Measurements from ENCODE around the gene ZNF175.

ZNF175 gene

GRCh38 chr19:51550848-51551672, 20.0 kb upstream of the ZNF175 start:
- DNase-seq = no peak

- no peak for DNase-seq
Measured at GRCh38 chr19:51551673-51552432, 19.2 kb upstream of the ZNF175 start.

- DNase-seq = no peak
Measured at GRCh38 chr19:51552608-51552995, 18.5 kb upstream of the ZNF175 start.

GRCh38 chr19:51552996-51553725, 17.9 kb upstream of the ZNF175 start:
- DNase-seq = no peak

GRCh38 chr19:51559240-51559639, 11.8 kb upstream of the ZNF175 start:
- DNase-seq = no peak

GRCh38 chr19:51560339-51560738, 10.7 kb upstream of the ZNF175 start:
- no peak for DNase-seq

GRCh38 chr19:51564791-51565190, 6.3 kb upstream of the ZNF175 start:
- DNase-seq = no peak

- no peak for DNase-seq
Measured at GRCh38 chr19:51565583-51565982, 5.5 kb upstream of the ZNF175 start.

GRCh38 chr19:51566489-51567100, 4.5 kb upstream of the ZNF175 start:
- no peak for DNase-seq

- no peak for DNase-seq
Measured at GRCh38 chr19:51567583-51567982, 3.5 kb upstream of the ZNF175 start.

GRCh38 chr19:51568456-51568855, 2.6 kb upstream of the ZNF175 start:
- DNase-seq = no peak

- DNase-seq = no peak
Measured at GRCh38 chr19:51571599-51571998, 516 bp downstream of the ZNF175 start.

- DNase-seq = no peak
Measured at GRCh38 chr19:51572410-51572809, 1.3 kb downstream of the ZNF175 start.

- DNase-seq = no peak
Measured at GRCh38 chr19:51572908-51573307, 1.8 kb downstream of the ZNF175 start.

GRCh38 chr19:51573331-51573730, 2.2 kb downstream of the ZNF175 start:
- DNase-seq = no peak

- DNase-seq = no peak
Measured at GRCh38 chr19:51576850-51577249, 5.8 kb downstream of the ZNF175 start.

- DNase-seq = no peak
Measured at GRCh38 chr19:51586103-51586728, 15.1 kb downstream of the ZNF175 start.

GRCh38 chr19:51586799-51587198, 15.7 kb downstream of the ZNF175 start:
- DNase-seq = no peak

GRCh38 chr19:51587264-51588191, 16.4 kb downstream of the ZNF175 start:
- no peak for DNase-seq

GRCh38 chr19:51589511-51589910, 18.4 kb downstream of the ZNF175 start:
- no peak for DNase-seq

GRCh38 chr19:51590441-51590840, 19.4 kb downstream of the ZNF175 start:
- no peak for DNase-seq

GRCh38 chr19:51592521-51592920, 21.4 kb downstream of the ZNF175 start:
- DNase-seq = no peak

All from CD4-positive, alpha-beta T cell treated with Interleukin-4 for 4 hours (primary cell).